CD4-positive, alpha-beta T cell treated with Interleukin-17A for 4 hours (primary cell): ENCODE data around the gene NUDT14.

Experiments
- DNase-seq: peaks from one replicate; pipeline ENCODE4 v3.0.0-alpha.2; 2020; ENCODE audit warnings: mixed read lengths

NUDT14 gene

GRCh38 chr14:105211758-105212089 is 30.6 kb upstream of the NUDT14 start:
- DNase-seq = no peak

- no peak for DNase-seq
Measured at GRCh38 chr14:105211086-105211757, 30.1 kb upstream of the NUDT14 start.

GRCh38 chr14:105210266-105211025 is 29.3 kb upstream of the NUDT14 start:
- DNase-seq = no peak

GRCh38 chr14:105209646-105210045 is 28.5 kb upstream of the NUDT14 start:
- DNase-seq = no peak

- DNase-seq = no peak
Measured at GRCh38 chr14:105209091-105209490, 28.0 kb upstream of the NUDT14 start.

- no peak for DNase-seq
Measured at GRCh38 chr14:105208738-105209075, 27.6 kb upstream of the NUDT14 start.

GRCh38 chr14:105207996-105208737 is 27.1 kb upstream of the NUDT14 start:
- no peak for DNase-seq

GRCh38 chr14:105207460-105207901 is 26.4 kb upstream of the NUDT14 start:
- no peak for DNase-seq

- no peak for DNase-seq
Measured at GRCh38 chr14:105206873-105207272, 25.8 kb upstream of the NUDT14 start.

- DNase-seq = no peak
Measured at GRCh38 chr14:105205673-105206208, 24.6 kb upstream of the NUDT14 start.

GRCh38 chr14:105204931-105205672 is 24.0 kb upstream of the NUDT14 start:
- DNase-seq = no peak

- no peak for DNase-seq
Measured at GRCh38 chr14:105204206-105204930, 23.3 kb upstream of the NUDT14 start.

- DNase-seq = no peak
Measured at GRCh38 chr14:105203701-105204100, 22.6 kb upstream of the NUDT14 start.

GRCh38 chr14:105203057-105203531 is 22.0 kb upstream of the NUDT14 start:
- peak; percentile 78 for DNase-seq

- peak; percentile 51 for DNase-seq
Measured at GRCh38 chr14:105201925-105202513, 20.9 kb upstream of the NUDT14 start.

- DNase-seq = no peak
Measured at GRCh38 chr14:105201156-105201924, 20.2 kb upstream of the NUDT14 start.

GRCh38 chr14:105200641-105201040 is 19.5 kb upstream of the NUDT14 start:
- no peak for DNase-seq

GRCh38 chr14:105200074-105200473 is 19.0 kb upstream of the NUDT14 start:
- no peak for DNase-seq

GRCh38 chr14:105199093-105199492 is 18.0 kb upstream of the NUDT14 start:
- no peak for DNase-seq

GRCh38 chr14:105198588-105198987 is 17.5 kb upstream of the NUDT14 start:
- DNase-seq = no peak

- DNase-seq = no peak
Measured at GRCh38 chr14:105197211-105197641, 16.1 kb upstream of the NUDT14 start.
